ENCODE measurements around the gene BCL10. TPM values are rescaled to one million over a fixed set of nuclear protein-coding genes. Genes with fewer than 3 reads are reported as not detected.
A peak's percentile ranks its signal among the peaks of the same experiment; 100 is the strongest.

BCL10 gene
- total RNA-seq, 2 experiments from 2014 or later: 50.0 to 52.0 TPM

GRCh38 chr1:85289207-85289847 is 12.9 kb upstream of the BCL10 start:
- Mint-ChIP-seq H3K36me3 (ENCODE audit: low read depth) (no peaks in the 10 kb centered on the region), H3K4me3 (no peak overlapping the region), H3K27me3 (no peaks in the 10 kb centered on the region), H3K4me1 (ENCODE audit: low read depth) (no peaks in the 10 kb centered on the region), H3K9me3 (no peaks in the 10 kb centered on the region), H3K27ac (no peak overlapping the region)
- Histone ChIP-seq H3K27ac (ENCODE audit: low read depth in 1 of 2, low read length in 2 of 2) (no peak overlapping the region), H3K27me3 (ENCODE audit: control insufficient read depth in 1 of 2, insufficient read depth in 2 of 2, low read length in 2 of 2) (no peaks in the 10 kb centered on the region), H3K9me3 (ENCODE audit: control insufficient read depth in 1 of 2, insufficient read depth in 1 of 2, low read length in 2 of 2) (no peaks in the 10 kb centered on the region), H3K4me3 (ENCODE audit: low read length) (no peak overlapping the region), H3K4me1 (ENCODE audit: insufficient read depth, low read length) (no peaks in the 10 kb centered on the region), H3K36me3 (ENCODE audit: insufficient read depth, low read length) (no peaks in the 10 kb centered on the region)
- intact Hi-C loops (cut with DNase I, micrococcal nuclease): no loop called here
- POLR2A ChIA-PET: interaction anchor here (0.6 to 1.4 kb wide), 2 partner anchors 13 kb away, joined by 3 read pairs; partner anchors contain the start of gene BCL10
- peak in 1 of 14 experiments; percentile 33 for DNase-seq
- ATAC-seq (ENCODE audit: poor library complexity): no peak
- CTCF ChIA-PET: no interaction called here
- TF ChIP-seq CTCF (IDR thresholded peaks at IDR 0.05): no peak

- Mint-ChIP-seq H3K36me3 (ENCODE audit: low read depth) (no peaks in the 10 kb centered on the region), H3K27me3 (no peaks in the 10 kb centered on the region), H3K4me3 (no peak overlapping the region), H3K9me3 (no peaks in the 10 kb centered on the region), H3K27ac (no peak overlapping the region), H3K4me1 (ENCODE audit: low read depth) (peaks cover 6% of the 10 kb centered on the region)
- intact Hi-C loops (cut with DNase I, micrococcal nuclease): no loop called here
- DNase-seq (no peak), ATAC-seq (ENCODE audit: poor library complexity) (no peak)
- TF ChIP-seq CTCF (IDR thresholded peaks at IDR 0.05): no peak
- ChIA-PET POLR2A (no interaction called here), CTCF (interaction anchor here (0.9 kb wide), 1 partner anchor 29 kb away, joined by 3 read pairs; no protein-coding TSS in a partner anchor)
- no peak overlapping the region for H3K27ac ChIP-seq (ENCODE audit: low read depth in 1 of 2, low read length in 2 of 2)
- H3K4me1 ChIP-seq (ENCODE audit: insufficient read depth, low read length): peaks cover 4% of the 10 kb centered on the region
- H3K9me3 ChIP-seq (ENCODE audit: control insufficient read depth in 1 of 2, insufficient read depth in 1 of 2, low read length in 2 of 2): no peaks in the 10 kb centered on the region
- no peak overlapping the region for H3K4me3 ChIP-seq (ENCODE audit: low read length)
- no peaks in the 10 kb centered on the region for H3K27me3 ChIP-seq (ENCODE audit: control insufficient read depth in 1 of 2, insufficient read depth in 2 of 2, low read length in 2 of 2)
- no peaks in the 10 kb centered on the region for H3K36me3 ChIP-seq (ENCODE audit: insufficient read depth, low read length)
These were observed 7.8 kb upstream of the BCL10 start for GRCh38 chr1:85284202-85284601.

- no peak for TF ChIP-seq CTCF (IDR thresholded peaks at IDR 0.05)
- Mint-ChIP-seq H3K9me3 (no peaks in the 10 kb centered on the region), H3K27me3 (no peaks in the 10 kb centered on the region), H3K36me3 (ENCODE audit: low read depth) (no peaks in the 10 kb centered on the region), H3K4me1 (ENCODE audit: low read depth) (peaks cover 11% of the 10 kb centered on the region), H3K27ac (no peak overlapping the region), H3K4me3 (no peak overlapping the region)
- ChIA-PET POLR2A (interaction anchor here (0.7 kb wide), 1 partner anchor 979 kb away, joined by 5 read pairs; no protein-coding TSS in a partner anchor), CTCF (interaction anchor here (0.9 kb wide), 1 partner anchor 29 kb away, joined by 3 read pairs; no protein-coding TSS in a partner anchor)
- Histone ChIP-seq H3K27ac (ENCODE audit: low read depth in 1 of 2, low read length in 2 of 2) (no peak overlapping the region), H3K4me3 (ENCODE audit: low read length) (no peak overlapping the region), H3K9me3 (ENCODE audit: control insufficient read depth in 1 of 2, insufficient read depth in 1 of 2, low read length in 2 of 2) (no peaks in the 10 kb centered on the region), H3K4me1 (ENCODE audit: insufficient read depth, low read length) (peaks cover 9% of the 10 kb centered on the region), H3K36me3 (ENCODE audit: insufficient read depth, low read length) (no peaks in the 10 kb centered on the region), H3K27me3 (ENCODE audit: control insufficient read depth in 1 of 2, insufficient read depth in 2 of 2, low read length in 2 of 2) (no peaks in the 10 kb centered on the region)
- intact Hi-C loops (cut with DNase I, micrococcal nuclease): no loop called here
- ATAC-seq (ENCODE audit: poor library complexity) (no peak), DNase-seq (no peak)
These were observed 7.2 kb upstream of the BCL10 start for GRCh38 chr1:85283475-85284199.
